Measurements from ENCODE around the gene ZNF354C.

DNA sequence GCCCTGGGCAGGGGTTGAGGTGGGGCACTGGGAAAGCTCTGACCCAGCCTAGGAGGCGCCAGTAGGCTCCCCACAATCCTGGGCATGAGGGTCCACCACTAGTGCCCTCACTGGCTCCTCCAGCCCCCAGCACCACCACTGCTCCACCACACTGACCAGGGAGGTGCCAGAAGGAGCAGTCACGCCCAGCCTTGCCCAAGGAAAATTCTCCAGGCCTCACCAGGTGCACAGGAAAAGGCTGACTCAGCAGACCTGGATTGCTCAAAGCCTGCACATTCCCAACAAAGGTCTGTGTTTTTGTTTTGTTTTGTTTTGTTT, 62.9 kb downstream of the ZNF354C start:
- TF ChIP-seq EZH2 (IDR thresholded peaks at IDR 0.05) = no peak
- no peak for TF ChIP-seq POLR2AphosphoS5 (IDR thresholded peaks at IDR 0.05; ENCODE audit: borderline replicate concordance, low read depth, low read length)

All from SK-N-MC (cell line).